Activated T-helper 1 cell treated with Interleukin-2 at 50 U/mL for 16 hours (primary cell): Measurements from ENCODE around the gene RETN.
A peak's percentile ranks its signal among the peaks of the same experiment; 100 is the strongest.

ENCODE experiments used
- DNase-seq: peaks from one replicate; pipeline ENCODE4 v3.0.0-alpha.2; 2020; ENCODE audit warnings: low read depth

The RETN gene

GRCh38 chr19:7657131-7657751 lies 11.6 kb upstream of the RETN start:
- no peak for DNase-seq

- DNase-seq, result no peak
Observed at GRCh38 chr19:7658219-7658686, 10.6 kb upstream of the RETN start.

GRCh38 chr19:7661744-7662538 lies 6.9 kb upstream of the RETN start:
- DNase-seq, result no peak

GRCh38 chr19:7662657-7663056 lies 6.2 kb upstream of the RETN start:
- DNase-seq, result no peak

GRCh38 chr19:7663706-7664105 lies 5.1 kb upstream of the RETN start:
- no peak for DNase-seq

GRCh38 chr19:7665076-7665475 lies 3.8 kb upstream of the RETN start:
- no peak for DNase-seq

- DNase-seq, result no peak
Observed at GRCh38 chr19:7669641-7670040, 792 bp downstream of the RETN start.

- no peak for DNase-seq
Observed at GRCh38 chr19:7670150-7670783, 1.4 kb downstream of the RETN start.

GRCh38 chr19:7670790-7671189 lies 1.9 kb downstream of the RETN start:
- no peak for DNase-seq

DNA sequence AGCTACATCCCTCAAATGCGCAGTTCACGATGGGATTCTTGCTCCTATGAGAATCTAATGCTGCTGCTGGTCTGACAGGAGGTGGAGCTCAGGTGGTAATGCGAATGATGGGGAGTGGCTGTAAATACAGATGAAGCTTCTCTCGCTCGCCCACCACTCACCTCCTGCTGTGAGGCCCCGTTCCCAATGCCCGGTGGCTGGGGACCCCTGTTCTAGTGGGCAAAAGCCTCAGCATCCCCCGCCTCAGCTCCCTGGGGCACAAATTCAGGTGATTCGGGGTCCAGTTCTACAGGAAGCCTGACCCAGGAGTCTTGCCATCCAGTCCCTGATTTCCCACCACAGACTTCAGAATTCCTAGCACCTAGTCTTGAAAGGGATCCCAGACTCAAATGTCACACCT lies 3.7 kb downstream of the RETN start:
- no peak for DNase-seq

- no peak for DNase-seq
Observed at GRCh38 chr19:7674010-7675005, 5.5 kb downstream of the RETN start.

DNA sequence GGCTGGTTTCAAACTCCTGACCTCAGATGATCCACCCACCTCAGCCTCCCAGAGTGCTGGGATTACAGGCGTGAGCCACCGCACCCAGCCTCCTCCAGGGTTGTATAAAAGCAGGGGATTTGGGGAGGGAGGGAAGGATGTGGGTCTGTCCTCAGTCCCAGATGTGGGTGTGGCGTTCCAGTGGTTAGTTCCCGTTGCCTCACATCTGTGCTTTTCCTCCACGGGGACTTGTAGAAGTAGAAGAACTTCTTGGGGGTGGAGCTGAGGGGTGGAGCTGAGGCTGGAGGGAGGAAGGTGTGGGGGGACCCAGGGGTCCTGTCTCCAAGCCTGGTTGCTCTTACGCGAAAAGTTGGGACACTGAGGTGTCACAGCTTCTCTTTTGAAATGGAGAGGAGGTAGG lies 7.5 kb downstream of the RETN start:
- no peak for DNase-seq

DNA sequence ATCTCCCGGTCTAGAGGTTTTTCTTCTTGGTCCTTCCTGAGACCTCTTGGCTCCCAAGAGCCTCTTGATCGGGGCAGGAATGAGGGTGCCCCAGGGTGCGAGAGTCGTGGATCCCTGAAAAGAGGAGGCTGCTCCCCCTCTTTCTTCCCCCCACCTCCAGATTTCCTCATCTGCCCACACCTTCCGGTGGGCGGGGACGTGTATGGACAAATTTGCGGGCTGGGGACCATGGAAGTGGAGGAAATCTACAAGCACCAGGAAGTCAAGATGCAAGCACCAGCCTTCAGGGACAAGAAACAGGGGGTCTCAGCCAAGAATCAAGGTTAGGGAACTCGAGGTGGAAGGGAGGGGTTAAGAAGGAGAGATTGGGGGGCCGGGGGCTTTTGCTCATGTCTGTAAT lies 8.0 kb downstream of the RETN start, which contains the start of gene MCEMP1:
Gene MCEMP1 (plus strand): TSS at position 237 of the 400 bp plus-strand sequence. CDS start 31 bp downstream, at position 268.
- DNase-seq, result no peak

GRCh38 chr19:7677669-7678311 lies 8.9 kb downstream of the RETN start:
- no peak for DNase-seq

- peak; percentile 49 for DNase-seq
Observed at GRCh38 chr19:7678971-7679751, 10.3 kb downstream of the RETN start.

DNA sequence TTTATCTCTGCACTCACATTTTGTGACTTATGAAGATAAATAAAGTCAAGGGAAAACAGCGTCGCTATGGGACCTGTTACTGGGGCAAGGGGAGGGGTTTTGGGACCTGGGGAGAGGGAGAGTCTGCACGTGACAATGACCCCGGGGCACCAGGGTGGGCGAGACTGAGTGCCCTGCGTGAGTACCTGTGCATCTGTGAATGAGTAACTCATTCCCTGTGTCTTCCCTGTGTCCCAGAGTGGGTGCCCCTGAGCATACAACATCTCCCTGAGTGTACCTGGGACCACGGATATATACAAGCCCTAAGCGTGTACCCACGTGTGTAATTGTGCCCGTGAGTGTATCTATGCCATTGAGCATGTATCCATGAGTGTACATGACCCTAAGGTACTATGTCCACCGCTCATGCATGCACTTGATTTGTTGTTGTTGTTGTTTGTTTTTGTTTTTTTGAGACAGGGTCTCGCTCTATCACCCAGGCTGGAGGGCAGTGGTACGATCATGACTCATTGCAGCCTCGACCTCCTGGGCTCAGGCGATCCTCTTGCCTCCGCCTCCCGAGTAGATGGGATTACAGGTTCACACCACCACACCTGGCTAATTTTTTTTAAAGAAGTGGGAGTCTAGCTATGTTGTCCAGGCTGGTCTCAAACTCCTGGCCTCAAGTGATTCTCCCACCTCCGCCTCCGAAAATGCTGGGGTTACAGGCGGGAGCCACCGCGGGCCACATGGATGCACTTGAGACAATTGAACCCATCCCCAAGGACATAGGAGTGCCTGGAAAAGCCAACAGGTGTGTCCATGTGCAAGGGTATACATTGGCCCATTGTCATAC lies 11.1 kb downstream of the RETN start:
- no peak for DNase-seq

DNA sequence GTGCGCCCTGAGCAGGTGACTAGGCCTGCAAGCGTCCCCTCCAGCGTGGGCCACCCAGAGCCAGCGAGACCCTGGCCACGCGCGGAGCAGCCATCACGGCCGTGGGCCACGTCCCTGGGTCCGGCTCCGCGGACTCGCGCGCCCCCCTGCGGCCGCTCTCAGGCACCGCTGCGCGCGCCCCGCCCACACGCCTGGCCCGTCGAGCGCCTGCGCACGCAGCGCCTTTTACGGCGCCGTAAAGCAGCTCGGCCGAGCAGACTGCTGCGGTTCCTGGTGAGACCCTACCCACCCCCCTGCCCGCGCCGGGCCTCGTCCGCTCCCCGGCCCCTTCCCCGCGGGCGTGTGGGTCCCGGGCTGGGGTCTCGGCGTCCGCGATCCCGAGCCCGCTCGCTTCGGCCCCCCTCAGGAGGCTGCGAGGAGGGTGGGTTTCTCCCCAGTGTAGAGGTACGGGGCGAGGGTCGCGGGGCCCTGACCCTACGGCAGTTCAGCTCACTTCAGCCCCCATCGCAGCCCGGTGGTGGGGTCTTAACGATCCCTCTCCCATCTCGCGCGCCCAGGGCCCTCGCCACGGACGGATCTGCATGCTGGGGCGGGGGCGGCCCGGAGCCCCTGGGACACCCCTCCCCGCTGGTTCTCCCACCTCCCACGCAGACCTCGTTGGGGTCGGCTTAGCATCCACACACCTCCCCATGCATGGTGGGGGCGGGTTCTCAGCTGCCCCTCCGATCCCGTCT lies 11.9 kb downstream of the RETN start, which contains the start of gene TRAPPC5:
Gene TRAPPC5 (plus strand): TSS at position 228 of the 734 bp plus-strand sequence. CDS start 1,421 bp downstream, outside the sequence.
- DNase-seq, result peak; percentile 86

GRCh38 chr19:7681340-7682174 lies 12.7 kb downstream of the RETN start:
- peak; percentile 62 for DNase-seq
